ENCODE results near the gene DCST2.
A peak's percentile ranks its signal among the peaks of the same experiment; 100 is the strongest.

DCST2 gene

GRCh38 chr1:155033524-155033923, at the start of gene DCST2, which contains the start of gene DCST1:
TSS of gene DCST2 (minus strand) at chr1:155033781. CDS start at chr1:155033701, 80 bp downstream.
TSS of gene DCST1 (plus strand) at chr1:155033824. CDS start at chr1:155034037, 213 bp downstream.
- no peak for DNase-seq

GRCh38 chr1:155083052-155083541, 49.5 kb upstream of the DCST2 start:
- no peak for DNase-seq

GRCh38 chr1:155082301-155083051, 48.9 kb upstream of the DCST2 start:
- DNase-seq, result no peak

- no peak for DNase-seq
Measured at GRCh38 chr1:155081472-155082300, 48.1 kb upstream of the DCST2 start.

- no peak for DNase-seq
Measured at GRCh38 chr1:155080312-155081228, 47.0 kb upstream of the DCST2 start.

- no peak for DNase-seq
Measured at GRCh38 chr1:155079487-155080311, 46.1 kb upstream of the DCST2 start.

GRCh38 chr1:155079210-155079486, 45.6 kb upstream of the DCST2 start:
- DNase-seq, result no peak

- DNase-seq, result no peak
Measured at GRCh38 chr1:155078469-155079209, 45.1 kb upstream of the DCST2 start, which contains the start of gene EFNA3. TSS of gene EFNA3 (plus strand) at chr1:155078837. CDS start at chr1:155078942, 105 bp downstream.

- no peak for DNase-seq
Measured at GRCh38 chr1:155077758-155078445, 44.3 kb upstream of the DCST2 start.

GRCh38 chr1:155077346-155077745, 43.8 kb upstream of the DCST2 start:
- no peak for DNase-seq

- no peak for DNase-seq
Measured at GRCh38 chr1:155076371-155076770, 42.8 kb upstream of the DCST2 start.

GRCh38 chr1:155075535-155075934, 42.0 kb upstream of the DCST2 start:
- DNase-seq, result no peak

GRCh38 chr1:155073377-155074242, 40.0 kb upstream of the DCST2 start:
- no peak for DNase-seq

- no peak for DNase-seq
Measured at GRCh38 chr1:155072531-155073289, 39.1 kb upstream of the DCST2 start.

- DNase-seq, result no peak
Measured at GRCh38 chr1:155071701-155072100, 38.1 kb upstream of the DCST2 start.

- DNase-seq, result peak; percentile 54 to 60
Measured at GRCh38 chr1:155070721-155071569, 37.4 kb upstream of the DCST2 start.

GRCh38 chr1:155070158-155070621, 36.6 kb upstream of the DCST2 start:
- DNase-seq, result no peak

Measured in AML-193 (cell line).